ENCODE data around the gene FMN1. TPM values are rescaled to one million over a fixed set of nuclear protein-coding genes. Genes with fewer than 3 reads are reported as not detected.
A peak's percentile ranks its signal among the peaks of the same experiment; 100 is the strongest.

The FMN1 gene
- total RNA-seq, 1 donor from 2014 or later: 20.1 TPM

- Histone ChIP-seq H3K27ac (no peak overlapping the region), H3K4me3 (no peak overlapping the region), H3K4me1 (no peaks in the 10 kb centered on the region), H3K36me3 (no peaks in the 10 kb centered on the region), H3K9me3 (no peaks in the 10 kb centered on the region), H3K27me3 (no peaks in the 10 kb centered on the region)
- no peak for TF ChIP-seq POLR2A (IDR thresholded peaks at IDR 0.05)
- TF ChIP-seq CTCF (IDR thresholded peaks at IDR 0.05): no peak
- no peak for TF ChIP-seq POLR2AphosphoS5 (IDR thresholded peaks at IDR 0.05; ENCODE audit: insufficient read depth in 1 of 2, low read depth in 1 of 2)
- intact Hi-C loops (cut with DNase I): no loop called here
- DNase-seq (ENCODE audit: extremely low spot score in 2 of 2): no peak
Observed at GRCh38 chr15:33089878-33090757, 104.4 kb downstream of the FMN1 start.

GRCh38 chr15:33089165-33089877, 105.2 kb downstream of the FMN1 start:
- DNase-seq (ENCODE audit: extremely low spot score in 2 of 2): no peak
- Histone ChIP-seq H3K9me3 (no peaks in the 10 kb centered on the region), H3K27ac (no peak overlapping the region), H3K27me3 (no peaks in the 10 kb centered on the region), H3K36me3 (no peaks in the 10 kb centered on the region), H3K4me3 (no peak overlapping the region), H3K4me1 (no peaks in the 10 kb centered on the region)
- TF ChIP-seq POLR2AphosphoS5 (IDR thresholded peaks at IDR 0.05; ENCODE audit: insufficient read depth in 1 of 2, low read depth in 1 of 2) (no peak), CTCF (IDR thresholded peaks at IDR 0.05) (no peak), POLR2A (IDR thresholded peaks at IDR 0.05) (no peak)
- intact Hi-C loops (cut with DNase I): no loop called here

- intact Hi-C loops (cut with DNase I): no loop called here
- Histone ChIP-seq H3K4me1 (no peaks in the 10 kb centered on the region), H3K36me3 (no peaks in the 10 kb centered on the region), H3K27me3 (no peaks in the 10 kb centered on the region), H3K4me3 (no peak overlapping the region), H3K27ac (no peak overlapping the region), H3K9me3 (no peaks in the 10 kb centered on the region)
- no peak for DNase-seq (ENCODE audit: extremely low spot score in 2 of 2)
- no peak for TF ChIP-seq POLR2A (IDR thresholded peaks at IDR 0.05)
- peak in 2 of 3 experiments; percentile 43 to 51 for TF ChIP-seq CTCF (IDR thresholded peaks at IDR 0.05)
Observed at GRCh38 chr15:33086500-33087121, 107.9 kb downstream of the FMN1 start.

GRCh38 chr15:33084661-33085060, 109.9 kb downstream of the FMN1 start:
- Histone ChIP-seq H3K4me1 (no peaks in the 10 kb centered on the region), H3K36me3 (no peaks in the 10 kb centered on the region), H3K9me3 (no peaks in the 10 kb centered on the region), H3K4me3 (no peak overlapping the region), H3K27me3 (no peaks in the 10 kb centered on the region), H3K27ac (no peak overlapping the region)
- DNase-seq (ENCODE audit: extremely low spot score in 2 of 2): no peak
- TF ChIP-seq POLR2AphosphoS5 (IDR thresholded peaks at IDR 0.05; ENCODE audit: insufficient read depth in 1 of 2, low read depth in 1 of 2): no peak
- TF ChIP-seq POLR2A (IDR thresholded peaks at IDR 0.05): no peak
- no peak for TF ChIP-seq CTCF (IDR thresholded peaks at IDR 0.05)
- intact Hi-C loops (cut with DNase I): no loop called here

Data from vagina (tissue), 2 donors.